Pulmonary artery endothelial cell (primary cell): ENCODE data around the gene XRCC6. TPM values are rescaled to one million over a fixed set of nuclear protein-coding genes. Genes with fewer than 3 reads are reported as not detected.
A peak's percentile ranks its signal among the peaks of the same experiment; 100 is the strongest.
"Not testable (repeated sequence)": the region's sequence is repeated elsewhere in the genome, so short reads cannot be mapped to it uniquely, and the experiment has no call there.

Experiments used
- DNase-seq: peaks from one replicate; pipeline ENCODE4 v3.0.0-alpha.2; 2011; ENCODE audit warnings: low read depth, low spot score
- total RNA-seq: library from RNA; depleted of rRNA; stranded (reverse); fragments of >200 nt; gene quantifications from 2 replicates; pipeline ENCODE4 v1.2.3, GENCODE V29; 2014

Gene XRCC6
- total RNA-seq, 1 donor from 2014 or later: 454 TPM

GRCh38 chr22:41650229-41650628, 29.1 kb downstream of the XRCC6 start:
- DNase-seq: no peak

- no peak for DNase-seq
These were observed 29.7 kb downstream of the XRCC6 start for GRCh38 chr22:41650821-41651220.

GRCh38 chr22:41654322-41654721, 33.2 kb downstream of the XRCC6 start:
- no peak for DNase-seq

GRCh38 chr22:41656556-41656955, 35.5 kb downstream of the XRCC6 start:
- DNase-seq: no peak

- DNase-seq: no peak
These were observed 36.6 kb downstream of the XRCC6 start for GRCh38 chr22:41657709-41658108.

- DNase-seq: no peak
These were observed 37.8 kb downstream of the XRCC6 start for GRCh38 chr22:41658869-41659268.

GRCh38 chr22:41659941-41660340, 38.8 kb downstream of the XRCC6 start:
- no peak for DNase-seq

- DNase-seq: no peak
These were observed 39.3 kb downstream of the XRCC6 start for GRCh38 chr22:41660416-41660815.

GRCh38 chr22:41661088-41661487, 40.0 kb downstream of the XRCC6 start:
- DNase-seq: no peak

- no peak for DNase-seq
These were observed 40.6 kb downstream of the XRCC6 start for GRCh38 chr22:41661713-41662112.

GRCh38 chr22:41663594-41663993, 42.5 kb downstream of the XRCC6 start:
- DNase-seq: not testable (repeated sequence)

GRCh38 chr22:41664490-41664889, 43.4 kb downstream of the XRCC6 start:
- no peak for DNase-seq

- DNase-seq: no peak
These were observed 43.9 kb downstream of the XRCC6 start for GRCh38 chr22:41664951-41665350.

GRCh38 chr22:41668971-41669911, 48.1 kb downstream of the XRCC6 start:
- no peak for DNase-seq

- DNase-seq: not testable (repeated sequence)
These were observed 51.0 kb downstream of the XRCC6 start for GRCh38 chr22:41672096-41672495.

GRCh38 chr22:41672780-41673509, 51.9 kb downstream of the XRCC6 start:
- no peak for DNase-seq

GRCh38 chr22:41674846-41675340, 53.8 kb downstream of the XRCC6 start:
- no peak for DNase-seq

- DNase-seq: no peak
These were observed 55.0 kb downstream of the XRCC6 start for GRCh38 chr22:41676134-41676533.

- DNase-seq: no peak
These were observed 60.5 kb downstream of the XRCC6 start for GRCh38 chr22:41681616-41682015.

- peak; percentile 53 for DNase-seq
These were observed 61.1 kb downstream of the XRCC6 start for GRCh38 chr22:41682033-41682807.

GRCh38 chr22:41683052-41683451, 62.0 kb downstream of the XRCC6 start:
- DNase-seq: no peak

- no peak for DNase-seq
These were observed 62.5 kb downstream of the XRCC6 start for GRCh38 chr22:41683616-41684015.
